ENCODE results near the gene CCL1.

DNA sequence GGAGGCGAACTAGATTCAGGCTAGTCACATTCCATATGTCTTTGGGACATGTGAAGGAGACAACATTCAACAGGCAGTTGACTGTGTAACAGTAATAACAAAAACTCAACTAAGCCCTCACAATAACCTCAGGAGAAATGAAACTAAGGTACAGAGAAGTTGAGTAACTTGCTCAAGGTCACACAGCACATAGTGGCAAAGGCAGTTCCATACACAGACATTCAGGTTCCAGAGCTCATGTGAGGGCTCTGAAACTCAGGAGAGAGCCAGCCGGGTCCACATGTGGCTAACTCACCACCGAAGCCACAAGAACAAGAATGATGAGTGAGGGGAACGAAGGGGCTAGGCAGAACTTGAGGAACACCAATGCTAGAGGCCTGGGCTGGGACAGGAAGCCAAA lies 46.3 kb upstream of the CCL1 start:
- TF ChIP-seq SIN3A (IDR thresholded peaks at IDR 0.05; ENCODE audit: borderline replicate concordance, insufficient read depth, low read depth, low read length) (no peak), REST (IDR thresholded peaks at IDR 0.05; ENCODE audit: insufficient read depth in 1 of 2, low read depth in 2 of 2, low read length in 1 of 2) (no peak)
- TF ChIP-seq, protein P1, sequence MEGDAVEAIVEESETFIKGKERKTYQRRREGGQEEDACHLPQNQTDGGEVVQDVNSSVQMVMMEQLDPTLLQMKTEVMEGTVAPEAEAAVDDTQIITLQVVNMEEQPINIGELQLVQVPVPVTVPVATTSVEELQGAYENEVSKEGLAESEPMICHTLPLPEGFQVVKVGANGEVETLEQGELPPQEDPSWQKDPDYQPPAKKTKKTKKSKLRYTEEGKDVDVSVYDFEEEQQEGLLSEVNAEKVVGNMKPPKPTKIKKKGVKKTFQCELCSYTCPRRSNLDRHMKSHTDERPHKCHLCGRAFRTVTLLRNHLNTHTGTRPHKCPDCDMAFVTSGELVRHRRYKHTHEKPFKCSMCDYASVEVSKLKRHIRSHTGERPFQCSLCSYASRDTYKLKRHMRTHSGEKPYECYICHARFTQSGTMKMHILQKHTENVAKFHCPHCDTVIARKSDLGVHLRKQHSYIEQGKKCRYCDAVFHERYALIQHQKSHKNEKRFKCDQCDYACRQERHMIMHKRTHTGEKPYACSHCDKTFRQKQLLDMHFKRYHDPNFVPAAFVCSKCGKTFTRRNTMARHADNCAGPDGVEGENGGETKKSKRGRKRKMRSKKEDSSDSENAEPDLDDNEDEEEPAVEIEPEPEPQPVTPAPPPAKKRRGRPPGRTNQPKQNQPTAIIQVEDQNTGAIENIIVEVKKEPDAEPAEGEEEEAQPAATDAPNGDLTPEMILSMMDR (IDR thresholded peaks at IDR 0.05): no peak
